HG02798 (cell line): ENCODE measurements around the gene PXMP2.

Experiments used
- ATAC-seq: cut with Tn5 transposase; IDR thresholded peaks from one replicate; pipeline ENCODE4 v1.9.1; 2021; ENCODE audit warnings: mild to moderate bottlenecking; ENCODE audit not compliant: unreplicated experiment, poor library complexity

The PXMP2 gene

GRCh38 chr12:132659146-132659545, 28.2 kb upstream of the PXMP2 start:
- ATAC-seq, result no peak

- ATAC-seq, result no peak
Observed at GRCh38 chr12:132660052-132660451, 27.3 kb upstream of the PXMP2 start.

- no peak for ATAC-seq
Observed at GRCh38 chr12:132660996-132661395, 26.4 kb upstream of the PXMP2 start.

GRCh38 chr12:132661972-132662371, 25.4 kb upstream of the PXMP2 start:
- ATAC-seq, result no peak

GRCh38 chr12:132662901-132663755, 24.3 kb upstream of the PXMP2 start:
- ATAC-seq, result no peak

GRCh38 chr12:132664206-132665148, 22.9 kb upstream of the PXMP2 start:
- no peak for ATAC-seq

GRCh38 chr12:132665149-132665491, 22.3 kb upstream of the PXMP2 start:
- no peak for ATAC-seq

GRCh38 chr12:132665794-132666193, 21.6 kb upstream of the PXMP2 start:
- ATAC-seq, result no peak

- no peak for ATAC-seq
Observed at GRCh38 chr12:132668191-132669088, 18.9 kb upstream of the PXMP2 start.

- ATAC-seq, result no peak
Observed at GRCh38 chr12:132669166-132669879, 18.1 kb upstream of the PXMP2 start.

- ATAC-seq, result no peak
Observed at GRCh38 chr12:132672116-132672515, 15.3 kb upstream of the PXMP2 start.

- no peak for ATAC-seq
Observed at GRCh38 chr12:132672678-132673077, 14.7 kb upstream of the PXMP2 start.

GRCh38 chr12:132673288-132674179, 13.9 kb upstream of the PXMP2 start:
- no peak for ATAC-seq

- no peak for ATAC-seq
Observed at GRCh38 chr12:132674561-132674960, 12.8 kb upstream of the PXMP2 start.

GRCh38 chr12:132675757-132676432, 11.5 kb upstream of the PXMP2 start:
- ATAC-seq, result no peak

GRCh38 chr12:132677492-132677891, 9.9 kb upstream of the PXMP2 start:
- ATAC-seq, result no peak

- ATAC-seq, result no peak
Observed at GRCh38 chr12:132685400-132685799, 2.0 kb upstream of the PXMP2 start.

- ATAC-seq, result peak; percentile 16
Observed at GRCh38 chr12:132686825-132687210, 569 bp upstream of the PXMP2 start.
